ENCODE data around the gene HAPLN3. TPM values are rescaled to one million over a fixed set of nuclear protein-coding genes. Genes with fewer than 3 reads are reported as not detected.

The HAPLN3 gene
- total and polyA plus RNA-seq, 8 donors, result 0.61 to 33.9 (median 6.4) TPM; not detected in 1

DNA sequence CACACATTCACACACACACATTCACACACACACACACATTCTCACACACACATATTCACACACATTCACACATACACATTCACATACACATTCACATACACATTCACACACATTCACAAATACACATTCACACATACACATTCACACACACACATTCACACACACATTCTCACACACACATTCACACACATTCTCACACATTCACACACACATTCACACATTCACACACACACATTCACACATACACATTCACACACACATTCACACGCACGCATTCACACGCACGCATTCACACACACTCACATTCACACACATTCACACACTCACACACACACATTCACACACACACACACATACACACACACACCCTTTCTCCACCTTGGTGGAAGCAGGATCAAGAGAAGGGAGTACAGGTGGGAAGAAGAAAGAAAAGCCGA, 5.7 kb upstream of the HAPLN3 start:
- intact Hi-C loops (cut with DNase I; ENCODE audit: low total_unique reads), result loop anchor here (5.0 to 10.0 kb wide), 2 partner anchors 116 to 284 kb away; no protein-coding TSS in a partner anchor
- 76 to 96% (median 85%) methylated on average over 5 of the region's 5 CpGs for WGBS, 5 donors
- DNase-seq, result no peak
- no peak for TF ChIP-seq POLR2AphosphoS5 (IDR thresholded peaks at IDR 0.05)
- TF ChIP-seq, protein P1, sequence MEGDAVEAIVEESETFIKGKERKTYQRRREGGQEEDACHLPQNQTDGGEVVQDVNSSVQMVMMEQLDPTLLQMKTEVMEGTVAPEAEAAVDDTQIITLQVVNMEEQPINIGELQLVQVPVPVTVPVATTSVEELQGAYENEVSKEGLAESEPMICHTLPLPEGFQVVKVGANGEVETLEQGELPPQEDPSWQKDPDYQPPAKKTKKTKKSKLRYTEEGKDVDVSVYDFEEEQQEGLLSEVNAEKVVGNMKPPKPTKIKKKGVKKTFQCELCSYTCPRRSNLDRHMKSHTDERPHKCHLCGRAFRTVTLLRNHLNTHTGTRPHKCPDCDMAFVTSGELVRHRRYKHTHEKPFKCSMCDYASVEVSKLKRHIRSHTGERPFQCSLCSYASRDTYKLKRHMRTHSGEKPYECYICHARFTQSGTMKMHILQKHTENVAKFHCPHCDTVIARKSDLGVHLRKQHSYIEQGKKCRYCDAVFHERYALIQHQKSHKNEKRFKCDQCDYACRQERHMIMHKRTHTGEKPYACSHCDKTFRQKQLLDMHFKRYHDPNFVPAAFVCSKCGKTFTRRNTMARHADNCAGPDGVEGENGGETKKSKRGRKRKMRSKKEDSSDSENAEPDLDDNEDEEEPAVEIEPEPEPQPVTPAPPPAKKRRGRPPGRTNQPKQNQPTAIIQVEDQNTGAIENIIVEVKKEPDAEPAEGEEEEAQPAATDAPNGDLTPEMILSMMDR (IDR thresholded peaks at IDR 0.05), result no peak
- no peak for TF ChIP-seq EP300 (IDR thresholded peaks at IDR 0.05)
- TF ChIP-seq POLR2A (IDR thresholded peaks at IDR 0.05), result no peak
- Histone ChIP-seq H3K27ac (no peak overlapping the region), H3K4me1 (peaks cover 12 to 32% (median 23%) of the 10 kb centered on the region in 4 donors), H3K36me3 (peaks cover 11 to 56% (median 41%) of the 10 kb centered on the region in 4 donors), H3K27me3 (peaks cover 0 to 3% (median 0%) of the 10 kb centered on the region in 3 donors), H3K4me3 (no peak overlapping the region), H3K9me3 (no peaks in the 10 kb centered on the region)

DNA sequence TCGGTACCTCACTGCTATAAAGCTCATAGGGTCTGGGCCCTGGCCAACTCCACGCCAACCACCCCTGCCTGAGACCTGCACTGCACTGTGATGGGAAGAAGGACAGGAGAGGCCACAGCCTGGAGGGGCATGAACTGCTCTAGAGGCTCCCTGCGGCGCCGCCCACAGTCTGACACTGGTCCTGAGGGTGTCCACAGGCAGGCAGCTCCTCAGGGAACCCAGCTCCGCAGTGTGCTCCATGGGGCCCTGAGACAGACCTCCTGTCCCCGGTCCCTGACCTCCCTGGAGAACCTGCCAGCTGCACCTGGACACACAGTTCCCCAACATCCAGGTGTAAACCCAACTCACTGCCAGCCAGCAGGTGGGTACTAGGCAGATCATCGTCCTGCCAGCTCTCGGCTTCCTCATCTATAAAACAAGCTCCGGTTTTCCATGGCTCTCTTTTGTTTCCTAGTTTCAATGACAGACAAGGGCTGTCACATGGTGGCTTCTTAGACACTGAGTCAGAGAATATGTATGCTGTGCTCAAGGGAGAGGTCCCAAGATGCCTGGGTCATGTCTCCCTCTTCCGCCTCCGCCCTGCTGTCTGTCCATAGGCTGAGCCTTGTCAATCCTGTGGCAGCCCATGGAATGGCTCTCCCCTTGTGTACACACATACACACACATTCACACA, 5.1 kb upstream of the HAPLN3 start:
- Histone ChIP-seq H3K9me3 (no peaks in the 10 kb centered on the region), H3K27ac (no peak overlapping the region), H3K36me3 (peaks cover 11 to 51% (median 36%) of the 10 kb centered on the region in 4 donors), H3K27me3 (peaks cover 0 to 7% (median 3%) of the 10 kb centered on the region in 3 donors), H3K4me3 (no peak overlapping the region), H3K4me1 (peaks cover 16 to 33% (median 28%) of the 10 kb centered on the region in 4 donors)
- intact Hi-C loops (cut with DNase I; ENCODE audit: low total_unique reads), result loop anchor here (5.0 to 10.0 kb wide), 2 partner anchors 117 to 284 kb away; no protein-coding TSS in a partner anchor
- TF ChIP-seq EP300 (IDR thresholded peaks at IDR 0.05) (no peak), POLR2A (IDR thresholded peaks at IDR 0.05) (no peak), POLR2AphosphoS5 (IDR thresholded peaks at IDR 0.05) (no peak)
- TF ChIP-seq, protein P1 (IDR thresholded peaks at IDR 0.05), result no peak
- 86 to 94% (median 92%) methylated on average over 7 to 12 of the region's 12 CpGs for WGBS, 5 donors
- no peak for DNase-seq

DNA sequence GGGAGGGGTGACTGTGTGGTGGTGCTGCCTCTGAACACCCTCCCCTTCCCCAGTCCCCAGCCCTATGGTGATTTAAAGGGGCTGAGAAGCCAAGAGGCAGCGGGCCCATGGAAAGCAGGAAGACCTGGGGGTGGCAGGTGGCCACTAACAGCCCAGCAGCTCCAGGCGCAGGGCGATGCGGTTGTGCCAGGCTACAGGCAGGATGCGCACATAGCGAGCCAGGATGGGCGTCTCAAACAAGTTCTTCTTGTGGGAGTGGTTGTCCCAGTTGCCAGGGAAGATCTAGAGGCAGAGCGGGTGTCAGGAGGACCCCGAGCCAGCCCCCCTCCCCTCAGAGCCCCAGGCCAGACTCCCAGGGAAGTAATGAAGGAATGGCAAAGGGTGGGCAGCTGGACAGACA, 3.9 kb upstream of the HAPLN3 start:
- no peak overlapping the region for H3K27ac ChIP-seq
- H3K27me3 ChIP-seq, result peaks cover 0 to 19% (median 15%) of the 10 kb centered on the region in 3 donors
- intact Hi-C loops (cut with DNase I; ENCODE audit: low total_unique reads), result no loop called here
- H3K36me3 ChIP-seq, result peaks cover 11 to 49% (median 34%) of the 10 kb centered on the region in 4 donors
- 89 to 95% (median 91%) methylated on average over 9 of the region's 9 CpGs for WGBS, 5 donors
- no peaks in the 10 kb centered on the region for H3K9me3 ChIP-seq
- H3K4me1 ChIP-seq, result peaks cover 27 to 36% (median 33%) of the 10 kb centered on the region in 4 donors
- DNase-seq, result no peak
- no peak for TF ChIP-seq EP300 (IDR thresholded peaks at IDR 0.05)
- TF ChIP-seq, protein P1 (IDR thresholded peaks at IDR 0.05), result no peak
- no peak for TF ChIP-seq POLR2AphosphoS5 (IDR thresholded peaks at IDR 0.05)
- no peak for TF ChIP-seq POLR2A (IDR thresholded peaks at IDR 0.05)
- H3K4me3 ChIP-seq, result no peak overlapping the region

DNA sequence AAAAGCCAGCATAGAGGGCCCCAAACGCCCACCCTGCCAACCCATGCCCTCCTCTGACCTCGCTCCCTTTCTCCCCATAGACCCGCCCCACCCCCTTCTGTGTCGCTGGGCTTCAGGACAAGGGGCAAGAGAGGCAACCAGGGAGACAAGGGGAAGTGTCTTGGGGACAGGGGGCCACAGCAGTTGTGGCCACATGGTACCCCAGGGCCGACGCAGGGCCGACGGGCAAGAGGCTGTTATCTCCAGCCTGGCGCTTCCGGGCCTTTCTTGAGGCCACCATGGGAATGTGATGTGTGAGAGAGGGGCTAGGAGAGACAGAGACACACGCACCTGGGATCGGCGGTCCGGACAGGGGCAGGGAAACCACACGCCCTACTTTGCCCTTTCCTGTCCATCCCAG, 3.4 kb upstream of the HAPLN3 start:
- H3K4me3 ChIP-seq, result no peak overlapping the region
- no peaks in the 10 kb centered on the region for H3K9me3 ChIP-seq
- H3K36me3 ChIP-seq, result peaks cover 8 to 47% (median 30%) of the 10 kb centered on the region in 4 donors
- WGBS, 5 donors, result 86 to 95% (median 91%) methylated on average over 15 of the region's 15 CpGs
- H3K27ac ChIP-seq, result no peak overlapping the region
- intact Hi-C loops (cut with DNase I; ENCODE audit: low total_unique reads), result no loop called here
- peaks cover 27 to 40% (median 36%) of the 10 kb centered on the region in 4 donors for H3K4me1 ChIP-seq
- DNase-seq, result no peak
- no peak for TF ChIP-seq POLR2A (IDR thresholded peaks at IDR 0.05)
- H3K27me3 ChIP-seq, result peaks cover 0 to 24% (median 17%) of the 10 kb centered on the region in 3 donors
